Thoracic aorta (tissue), 2 donors: ENCODE measurements around the gene GCN1. TPM values are rescaled to one million over a fixed set of nuclear protein-coding genes. Genes with fewer than 3 reads are reported as not detected.

Experiments
- ATAC-seq: fragments of 150-250 bp; one replicate; pipeline ENCODE4 v1.8.0; 2017; ENCODE audit warnings: low read depth; ENCODE audit not compliant: insufficient number of reproducible peaks, low FRiP score
- DNase-seq: peaks from one replicate; pipeline ENCODE4 v3.0.0-alpha.2; 2020; ENCODE audit warnings: low spot score
- H3K27ac ChIP-seq, 2 donors: fragments of 200-600 bp; sonication (generic); 1 replicate in 1 of 2; 2 replicates in 1 of 2; pipeline ENCODE4 v1.5.1; 2016; ENCODE audit warnings: mild to moderate bottlenecking in 2 of 2, moderate library complexity in 2 of 2
- H3K27me3 ChIP-seq: fragments of 200-600 bp; sonication (generic); replicated peaks from 2 replicates; pipeline ENCODE4 v1.6.0; 2016; ENCODE audit warnings: mild to moderate bottlenecking; ENCODE audit not compliant: insufficient read depth
- H3K36me3 ChIP-seq: fragments of 200-600 bp; sonication (generic); one replicate; pipeline ENCODE4 v1.5.1; 2016
- H3K4me1 ChIP-seq, 2 donors: fragments of 200-600 bp; sonication (generic); 1 replicate in 1 of 2; 2 replicates in 1 of 2; pipeline versions ENCODE4 v1.5.1 to v1.6.0; 2016; ENCODE audit warnings: low read depth in 2 of 2, mild to moderate bottlenecking in 1 of 2; ENCODE audit not compliant: control insufficient read depth in 1 of 2
- H3K4me3 ChIP-seq: fragments of 200-600 bp; sonication (generic); 2 replicates; pipeline ENCODE4 v1.5.1; 2016; ENCODE audit warnings: mild to moderate bottlenecking
- H3K9me3 ChIP-seq: fragments of 200-600 bp; sonication (generic); 2 replicates; pipeline ENCODE4 v1.5.1; 2016
- total RNA-seq, 2 donors: library from RNA; depleted of rRNA; stranded (reverse); fragments of >200 nt; gene quantifications; one replicate each; pipeline versions ENCODE4 v1.1.0 to v1.2.3, GENCODE V29; 2016
- TF ChIP-seq, protein P1 (sequence below): fragments of 200-600 bp; sonication (generic); IDR thresholded peaks from one replicate; pipeline ENCODE4 v1.5.1; 2019; ENCODE audit warnings: antibody characterized with exemption

The GCN1 gene
- total RNA-seq, 2 donors from 2014 or later, result 56.8 to 91.5 TPM

GRCh38 chr12:120125792-120126634, 68.5 kb downstream of the GCN1 start:
- Histone ChIP-seq H3K4me3 (no peak overlapping the region), H3K36me3 (peaks cover 37% of the 10 kb centered on the region), H3K27ac (peak overlapping the region in 1 of 2 donors; percentile 42), H3K27me3 (no peaks in the 10 kb centered on the region), H3K4me1 (peaks cover 2 to 6% of the 10 kb centered on the region in 2 donors), H3K9me3 (no peaks in the 10 kb centered on the region)
- TF ChIP-seq, protein P1, sequence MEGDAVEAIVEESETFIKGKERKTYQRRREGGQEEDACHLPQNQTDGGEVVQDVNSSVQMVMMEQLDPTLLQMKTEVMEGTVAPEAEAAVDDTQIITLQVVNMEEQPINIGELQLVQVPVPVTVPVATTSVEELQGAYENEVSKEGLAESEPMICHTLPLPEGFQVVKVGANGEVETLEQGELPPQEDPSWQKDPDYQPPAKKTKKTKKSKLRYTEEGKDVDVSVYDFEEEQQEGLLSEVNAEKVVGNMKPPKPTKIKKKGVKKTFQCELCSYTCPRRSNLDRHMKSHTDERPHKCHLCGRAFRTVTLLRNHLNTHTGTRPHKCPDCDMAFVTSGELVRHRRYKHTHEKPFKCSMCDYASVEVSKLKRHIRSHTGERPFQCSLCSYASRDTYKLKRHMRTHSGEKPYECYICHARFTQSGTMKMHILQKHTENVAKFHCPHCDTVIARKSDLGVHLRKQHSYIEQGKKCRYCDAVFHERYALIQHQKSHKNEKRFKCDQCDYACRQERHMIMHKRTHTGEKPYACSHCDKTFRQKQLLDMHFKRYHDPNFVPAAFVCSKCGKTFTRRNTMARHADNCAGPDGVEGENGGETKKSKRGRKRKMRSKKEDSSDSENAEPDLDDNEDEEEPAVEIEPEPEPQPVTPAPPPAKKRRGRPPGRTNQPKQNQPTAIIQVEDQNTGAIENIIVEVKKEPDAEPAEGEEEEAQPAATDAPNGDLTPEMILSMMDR, result no peak
- ATAC-seq, result no peak
- no peak for DNase-seq

GRCh38 chr12:120125029-120125428, 69.5 kb downstream of the GCN1 start:
- peaks cover 2 to 6% of the 10 kb centered on the region in 2 donors for H3K4me1 ChIP-seq
- H3K27ac ChIP-seq, result no peak overlapping the region
- no peaks in the 10 kb centered on the region for H3K9me3 ChIP-seq
- DNase-seq, result no peak
- no peak overlapping the region for H3K4me3 ChIP-seq
- no peak for ATAC-seq
- TF ChIP-seq, protein P1, result no peak
- peaks cover 27% of the 10 kb centered on the region for H3K36me3 ChIP-seq
- H3K27me3 ChIP-seq, result no peaks in the 10 kb centered on the region

DNA sequence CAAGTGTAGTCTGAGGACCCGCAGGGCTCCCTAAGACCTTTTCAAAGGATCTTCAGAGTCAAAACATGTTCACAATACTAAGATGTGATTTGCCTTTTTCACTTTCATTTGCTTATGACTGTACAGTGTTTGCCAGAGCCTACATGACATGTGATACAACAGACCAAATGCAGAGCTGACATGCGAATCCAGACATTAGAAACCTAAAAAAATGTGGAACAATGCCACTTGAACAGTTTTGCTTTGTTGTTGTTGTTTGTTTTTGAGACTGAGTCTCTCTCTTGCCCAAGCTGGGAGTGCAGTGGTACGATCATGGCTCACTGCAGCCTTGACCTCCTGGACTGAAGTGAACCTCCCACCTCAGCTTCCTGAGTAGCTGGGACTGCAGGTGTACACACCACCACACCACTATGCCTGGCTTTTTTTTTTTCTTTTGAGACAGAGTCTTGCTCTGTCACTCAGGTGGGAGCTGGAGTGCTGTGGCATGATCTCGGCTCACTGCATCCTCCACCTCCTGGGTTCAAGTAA, 72.7 kb downstream of the GCN1 start:
- TF ChIP-seq, protein P1, result no peak
- ATAC-seq (no peak), DNase-seq (no peak)
- no peaks in the 10 kb centered on the region for H3K27me3 ChIP-seq
- no peak overlapping the region for H3K4me3 ChIP-seq
- peaks cover under 1% of the 10 kb centered on the region for H3K36me3 ChIP-seq
- H3K9me3 ChIP-seq, result no peaks in the 10 kb centered on the region
- H3K27ac ChIP-seq, result no peak overlapping the region
- H3K4me1 ChIP-seq, result peaks cover 15 to 27% of the 10 kb centered on the region in 2 donors

GRCh38 chr12:120121343-120121742, 73.2 kb downstream of the GCN1 start:
- Histone ChIP-seq H3K9me3 (no peaks in the 10 kb centered on the region), H3K27me3 (no peaks in the 10 kb centered on the region), H3K36me3 (no peaks in the 10 kb centered on the region), H3K27ac (no peak overlapping the region), H3K4me3 (no peak overlapping the region), H3K4me1 (peaks cover 14 to 25% of the 10 kb centered on the region in 2 donors)
- TF ChIP-seq, protein P1, result no peak
- DNase-seq (no peak), ATAC-seq (no peak)

DNA sequence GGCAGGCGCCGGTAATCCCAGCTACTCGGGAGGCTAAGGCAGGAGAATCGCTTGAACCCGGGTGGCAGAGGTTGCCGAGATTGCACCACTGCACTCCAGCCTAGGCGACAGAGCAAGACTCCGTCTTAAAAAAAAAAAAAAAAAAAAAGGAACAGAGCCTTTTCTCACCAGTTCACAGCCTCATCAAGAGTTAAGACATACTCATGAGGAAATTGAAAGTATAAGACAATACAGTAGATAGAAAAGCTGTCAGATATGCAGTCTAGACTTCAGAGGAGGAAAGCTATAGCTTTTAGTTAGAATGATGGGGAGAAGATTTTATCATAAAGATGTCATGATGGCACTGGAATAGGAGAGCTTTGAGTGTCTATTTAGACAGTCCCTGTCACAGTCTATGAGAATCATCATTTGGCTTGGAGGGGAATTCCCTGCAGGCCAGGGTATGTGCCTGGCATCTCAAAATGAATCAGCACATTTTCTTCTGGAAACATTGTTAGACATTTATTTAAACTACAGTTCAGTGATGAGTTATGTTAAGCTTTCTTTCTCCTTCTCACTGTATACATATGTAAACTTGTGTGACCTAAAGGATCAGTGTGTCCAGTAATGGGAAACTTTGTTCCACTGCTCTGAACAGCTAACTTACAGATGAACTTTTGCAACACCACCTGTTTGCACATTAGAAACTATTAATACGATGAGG, 75.1 kb downstream of the GCN1 start:
- peaks cover 24 to 36% of the 10 kb centered on the region in 2 donors for H3K4me1 ChIP-seq
- no peaks in the 10 kb centered on the region for H3K9me3 ChIP-seq
- no peak overlapping the region for H3K4me3 ChIP-seq
- H3K36me3 ChIP-seq, result no peaks in the 10 kb centered on the region
- H3K27ac ChIP-seq, result no peak overlapping the region
- H3K27me3 ChIP-seq, result no peaks in the 10 kb centered on the region
- ATAC-seq (no peak), DNase-seq (no peak)
- TF ChIP-seq, protein P1, result no peak
